ENCODE measurements around the gene OGDH.

The OGDH gene

GRCh38 chr7:44757311-44757710 is 150.9 kb downstream of the OGDH start:
- TF ChIP-seq, protein P1, sequence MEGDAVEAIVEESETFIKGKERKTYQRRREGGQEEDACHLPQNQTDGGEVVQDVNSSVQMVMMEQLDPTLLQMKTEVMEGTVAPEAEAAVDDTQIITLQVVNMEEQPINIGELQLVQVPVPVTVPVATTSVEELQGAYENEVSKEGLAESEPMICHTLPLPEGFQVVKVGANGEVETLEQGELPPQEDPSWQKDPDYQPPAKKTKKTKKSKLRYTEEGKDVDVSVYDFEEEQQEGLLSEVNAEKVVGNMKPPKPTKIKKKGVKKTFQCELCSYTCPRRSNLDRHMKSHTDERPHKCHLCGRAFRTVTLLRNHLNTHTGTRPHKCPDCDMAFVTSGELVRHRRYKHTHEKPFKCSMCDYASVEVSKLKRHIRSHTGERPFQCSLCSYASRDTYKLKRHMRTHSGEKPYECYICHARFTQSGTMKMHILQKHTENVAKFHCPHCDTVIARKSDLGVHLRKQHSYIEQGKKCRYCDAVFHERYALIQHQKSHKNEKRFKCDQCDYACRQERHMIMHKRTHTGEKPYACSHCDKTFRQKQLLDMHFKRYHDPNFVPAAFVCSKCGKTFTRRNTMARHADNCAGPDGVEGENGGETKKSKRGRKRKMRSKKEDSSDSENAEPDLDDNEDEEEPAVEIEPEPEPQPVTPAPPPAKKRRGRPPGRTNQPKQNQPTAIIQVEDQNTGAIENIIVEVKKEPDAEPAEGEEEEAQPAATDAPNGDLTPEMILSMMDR (IDR thresholded peaks at IDR 0.05; ENCODE audit: low read depth, low read length, missing control alignments) = no peak
- no peak for DNase-seq (ENCODE audit: low read depth)
- no peak overlapping the region for H3K4me3 ChIP-seq (ENCODE audit: low read depth, low read length)

DNA sequence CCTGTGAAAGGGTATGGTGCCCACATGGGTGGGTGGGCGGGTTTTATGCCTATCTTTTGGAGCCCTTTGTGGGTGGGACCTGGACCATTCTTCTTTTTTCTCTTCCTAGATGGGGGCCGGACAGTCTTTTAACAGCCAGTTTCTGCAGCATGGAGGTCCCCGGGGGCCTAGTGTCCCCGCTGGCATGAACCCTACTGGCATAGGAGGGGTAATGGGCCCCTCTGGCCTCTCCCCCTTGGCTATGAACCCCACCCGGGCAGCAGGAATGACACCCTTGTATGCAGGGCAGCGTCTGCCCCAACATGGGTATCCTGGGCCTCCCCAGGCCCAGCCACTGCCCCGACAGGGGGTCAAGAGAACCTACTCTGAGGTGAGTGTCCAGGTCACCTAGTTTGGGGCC is 151.3 kb downstream of the OGDH start:
- no peak for DNase-seq (ENCODE audit: low read depth)
- no peak overlapping the region for H3K4me3 ChIP-seq (ENCODE audit: low read depth, low read length)
- TF ChIP-seq, protein P1 (IDR thresholded peaks at IDR 0.05; ENCODE audit: low read depth, low read length, missing control alignments) = no peak
